ENCODE measurements around the gene PDCD7.
"Not testable (repeated sequence)": the region's sequence is repeated elsewhere in the genome, so short reads cannot be mapped to it uniquely, and the experiment has no call there.

The PDCD7 gene

GRCh38 chr15:65091946-65092770, 41.5 kb downstream of the PDCD7 start:
- DNase-seq (ENCODE audit: low read depth, low spot score), result no peak

- DNase-seq (ENCODE audit: low read depth, low spot score), result no peak
Observed at GRCh38 chr15:65089206-65089824, 44.3 kb downstream of the PDCD7 start.

DNA sequence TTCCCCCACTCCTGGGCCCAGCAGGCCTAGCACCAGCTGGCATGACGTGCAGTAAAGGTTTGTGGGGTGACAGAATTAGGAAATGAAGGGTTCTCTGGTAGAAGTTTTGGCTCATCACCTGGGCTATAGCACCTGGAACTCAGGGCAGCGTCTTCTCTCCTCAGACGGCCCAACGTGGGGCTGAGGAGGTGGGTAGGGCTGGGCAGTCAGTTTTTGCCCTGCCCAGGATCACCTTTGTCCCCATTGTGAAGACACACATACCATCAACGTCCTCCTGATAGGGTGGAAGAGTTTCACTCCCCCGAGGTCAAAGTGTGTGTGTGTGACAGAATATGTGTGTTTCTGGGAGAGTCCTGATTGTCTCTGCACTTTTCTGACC, 45.0 kb downstream of the PDCD7 start:
- DNase-seq (ENCODE audit: low read depth, low spot score), result no peak

DNA sequence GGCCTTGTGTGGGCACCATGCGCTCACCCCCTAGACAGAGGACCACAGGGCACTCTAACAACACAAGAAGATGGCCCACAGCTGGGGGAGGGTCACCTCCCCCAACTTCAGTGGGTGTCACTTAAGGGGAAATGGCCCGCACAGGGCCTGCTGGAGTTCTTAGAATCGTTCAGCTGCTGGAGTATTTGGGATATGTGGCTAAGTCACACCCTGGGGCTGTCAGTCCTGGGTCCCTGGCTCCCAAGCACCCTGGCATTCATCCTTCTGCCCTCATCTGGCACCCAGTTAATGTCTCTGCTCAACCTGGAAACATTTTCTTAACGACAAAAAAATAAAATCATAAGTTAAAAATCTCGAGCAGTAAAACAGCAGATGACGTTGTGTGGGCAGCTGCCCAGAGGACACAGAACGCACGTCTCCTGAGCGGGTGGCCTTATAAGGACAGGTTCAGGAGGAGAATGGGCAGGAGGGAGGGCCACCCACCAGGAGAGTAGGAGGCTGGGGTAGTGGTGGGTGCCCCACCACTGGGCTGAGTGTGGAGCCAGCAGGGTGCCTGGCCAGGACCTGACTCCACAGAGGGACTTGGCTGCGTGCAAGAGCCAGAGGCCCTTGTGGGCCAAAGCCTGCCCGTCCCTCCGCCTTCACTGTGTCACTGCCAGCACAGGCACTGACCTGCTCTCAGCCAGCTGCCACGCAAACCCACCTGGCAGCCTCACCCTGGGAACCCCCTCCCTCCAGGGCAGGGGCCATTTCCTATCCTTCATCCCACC, 45.5 kb downstream of the PDCD7 start:
- DNase-seq (ENCODE audit: low read depth, low spot score), result no peak

- no peak for DNase-seq (ENCODE audit: low read depth, low spot score)
Observed at GRCh38 chr15:65087411-65087810, 46.2 kb downstream of the PDCD7 start.

DNA sequence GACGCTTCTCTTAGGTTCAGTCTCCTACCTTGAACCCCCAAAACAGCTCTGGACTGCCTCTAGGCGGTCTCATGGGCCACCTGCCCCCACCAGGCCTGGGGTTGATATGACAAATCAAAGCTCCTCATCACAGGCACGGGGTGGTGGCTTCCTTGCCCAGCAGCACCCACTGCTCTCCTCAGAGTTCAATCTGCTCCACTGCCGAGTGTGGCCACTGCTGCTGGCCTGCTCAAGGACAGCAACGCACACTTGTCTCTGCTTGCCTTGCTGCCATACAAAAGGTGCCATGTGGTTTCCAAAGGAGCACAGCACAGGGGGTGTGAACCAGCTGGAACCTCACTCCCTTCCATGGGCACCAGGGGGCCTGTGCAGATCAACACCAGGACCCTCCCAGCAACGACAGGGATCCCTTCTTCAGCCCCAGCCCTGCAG, 46.9 kb downstream of the PDCD7 start:
- no peak for DNase-seq (ENCODE audit: low read depth, low spot score)

DNA sequence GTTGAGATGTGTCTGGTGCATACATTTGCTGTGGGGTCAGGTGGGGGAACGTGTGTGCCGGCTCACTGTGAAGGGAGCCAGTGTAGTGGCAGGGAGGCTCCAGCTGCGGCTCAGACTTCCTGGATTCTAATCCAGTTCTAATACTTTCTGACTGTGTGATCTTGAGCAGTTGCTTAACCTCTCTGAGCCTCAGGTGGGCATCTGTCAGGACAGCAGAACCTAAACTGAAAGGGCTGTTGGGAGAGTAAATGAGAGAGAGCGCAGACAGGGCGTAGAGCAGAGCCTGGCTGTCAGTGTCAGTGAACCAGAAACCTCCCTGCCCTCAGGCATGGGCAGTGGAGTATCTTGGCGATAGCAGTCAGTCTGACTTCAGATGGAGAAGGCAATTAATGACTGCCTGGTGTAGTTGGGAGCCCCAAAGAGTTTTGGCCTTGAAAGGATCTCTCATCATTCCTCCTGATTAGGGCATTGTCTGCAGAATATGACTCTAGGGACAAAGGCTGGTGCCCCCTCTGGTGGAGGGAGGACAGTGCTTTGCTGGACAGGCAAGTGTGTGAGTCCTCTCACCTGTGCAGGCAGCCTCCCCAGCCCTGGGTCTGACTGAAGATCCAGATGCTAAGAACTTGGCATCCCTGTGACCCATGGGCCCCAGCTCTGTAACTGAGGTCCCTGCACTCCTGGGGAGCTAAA, 47.5 kb downstream of the PDCD7 start:
- no peak for DNase-seq (ENCODE audit: low read depth, low spot score)

- no peak for DNase-seq (ENCODE audit: low read depth, low spot score)
Observed at GRCh38 chr15:65085207-65085753, 48.3 kb downstream of the PDCD7 start.

DNA sequence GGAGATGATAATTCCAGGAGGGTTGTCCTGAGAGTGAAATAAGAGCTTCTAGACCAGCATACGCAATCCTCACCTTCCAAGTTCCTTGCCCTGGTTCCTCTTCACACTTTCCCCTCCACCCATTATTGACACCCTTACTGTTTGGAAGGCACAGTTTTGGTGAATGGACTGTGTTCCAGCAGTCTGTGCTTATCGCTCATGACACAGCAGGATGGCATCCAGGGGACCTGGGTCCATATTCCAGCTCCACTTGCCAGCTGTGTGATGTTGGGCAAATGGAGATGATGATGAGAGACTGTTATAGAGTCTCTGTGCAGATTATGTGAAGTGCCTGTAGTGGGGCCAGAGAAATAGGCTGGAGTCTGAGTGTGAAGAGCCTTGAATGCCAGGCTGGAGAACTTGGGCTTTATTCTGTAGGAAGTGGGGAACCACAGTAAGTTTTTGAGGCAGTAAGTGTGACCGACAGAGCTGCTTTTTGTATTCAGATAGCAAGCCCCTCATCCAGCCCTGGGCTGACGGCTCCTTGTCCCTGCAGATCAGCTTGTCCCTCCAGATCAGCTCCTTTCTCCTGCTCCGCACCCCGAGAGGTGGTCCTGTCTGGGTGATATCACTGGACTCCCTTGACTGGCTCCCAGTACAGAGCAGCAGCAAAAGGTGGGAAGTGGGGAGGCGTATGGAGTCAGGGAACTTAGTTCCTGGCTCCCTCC, 49.0 kb downstream of the PDCD7 start:
- no peak for DNase-seq (ENCODE audit: low read depth, low spot score)

DNA sequence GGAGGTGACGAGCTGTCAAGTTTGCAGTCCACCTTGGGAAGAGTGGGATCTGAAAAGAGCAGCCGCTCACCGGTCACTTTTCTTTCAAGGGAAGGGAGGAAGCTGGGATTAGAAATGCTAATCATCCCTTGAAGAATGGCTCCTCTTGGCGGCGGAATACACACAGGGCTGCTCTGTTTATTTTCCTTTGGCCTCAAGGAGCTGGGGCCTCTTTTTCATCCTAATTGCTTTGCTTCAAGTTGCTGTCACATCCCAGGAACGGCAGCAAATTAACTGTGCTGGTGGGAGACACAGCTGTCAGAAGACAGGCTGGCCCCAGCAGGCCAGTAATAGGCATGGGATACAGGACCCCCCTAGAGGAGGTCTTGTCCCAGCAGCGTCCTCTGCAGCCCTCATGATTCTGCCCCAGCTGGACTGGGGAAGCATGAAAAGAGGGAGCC, 50.3 kb downstream of the PDCD7 start:
- DNase-seq (ENCODE audit: low read depth, low spot score), result no peak

DNA sequence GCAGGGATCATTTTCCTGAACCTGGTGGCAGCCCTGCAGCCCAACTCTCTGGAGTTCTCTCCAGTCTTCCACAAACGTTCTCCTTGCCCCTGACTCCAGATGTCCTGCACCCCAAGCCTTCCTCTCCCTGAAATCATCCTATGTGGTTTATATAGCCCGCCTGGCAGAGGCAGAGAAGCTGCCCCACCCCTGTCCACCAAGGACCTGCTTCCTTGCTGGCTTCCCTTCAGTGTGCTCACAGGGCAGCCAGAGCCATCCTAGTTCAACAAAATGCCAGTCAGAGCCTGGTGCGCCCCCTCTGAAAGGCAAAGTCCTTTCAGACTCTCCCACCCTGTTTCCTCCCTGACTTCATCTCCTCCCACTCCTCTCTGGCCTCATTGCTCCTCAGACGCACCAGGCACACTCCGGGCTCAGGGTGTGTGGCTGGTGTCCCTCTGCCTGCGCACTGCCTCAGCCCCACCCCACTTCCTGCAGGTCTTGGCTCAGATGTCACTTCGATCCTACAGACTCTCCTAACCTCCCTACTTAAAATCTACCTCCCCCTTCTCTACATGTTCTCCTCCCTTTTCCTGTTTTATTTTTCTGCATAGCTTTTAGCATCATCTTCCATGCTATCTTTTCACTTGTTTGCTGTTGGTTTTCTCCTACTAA, 51.2 kb downstream of the PDCD7 start:
- DNase-seq (ENCODE audit: low read depth, low spot score), result no peak

- no peak for DNase-seq (ENCODE audit: low read depth, low spot score)
Observed at GRCh38 chr15:65081758-65082157, 51.9 kb downstream of the PDCD7 start.

DNA sequence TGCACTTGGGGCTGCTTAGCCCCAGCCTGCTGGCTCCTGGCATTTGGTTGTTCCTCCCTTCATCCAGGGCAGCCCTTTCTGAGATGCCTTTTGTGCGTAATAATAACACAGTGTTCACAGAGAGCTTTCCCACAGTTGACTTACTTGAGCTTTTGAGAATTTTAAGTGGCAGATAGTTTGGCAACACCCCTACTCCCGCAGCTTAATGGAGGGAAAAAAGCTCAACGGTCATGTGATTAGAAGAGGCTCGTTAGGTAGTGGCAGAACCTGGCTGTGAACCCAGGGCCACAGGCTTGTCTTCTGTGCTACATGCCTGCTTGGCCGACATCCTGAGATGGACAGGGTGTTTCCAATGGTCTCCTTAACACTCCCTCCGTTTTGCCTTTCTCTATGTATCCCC, 52.3 kb downstream of the PDCD7 start:
- no peak for DNase-seq (ENCODE audit: low read depth, low spot score)

GRCh38 chr15:65079580-65079979, 54.0 kb downstream of the PDCD7 start:
- DNase-seq (ENCODE audit: low read depth, low spot score), result no peak

- no peak for DNase-seq (ENCODE audit: low read depth, low spot score)
Observed at GRCh38 chr15:65077981-65078352, 55.6 kb downstream of the PDCD7 start.

- no peak for DNase-seq (ENCODE audit: low read depth, low spot score)
Observed at GRCh38 chr15:65077291-65077980, 56.2 kb downstream of the PDCD7 start.

- no peak for DNase-seq (ENCODE audit: low read depth, low spot score)
Observed at GRCh38 chr15:65076486-65077290, 56.9 kb downstream of the PDCD7 start, which contains the start of gene KBTBD13. Gene KBTBD13, plus strand, starts transcription at chr15:65076746. Its CDS starts 70 bp downstream, at chr15:65076816.

- not testable (repeated sequence) for DNase-seq (ENCODE audit: low read depth, low spot score)
Observed at GRCh38 chr15:65075607-65076395, 57.8 kb downstream of the PDCD7 start.

All from brain pericyte (primary cell).